ENCODE data around the gene KLHL7.
"Not testable (repeated sequence)": the region's sequence is repeated elsewhere in the genome, so short reads cannot be mapped to it uniquely, and the experiment has no call there.

KLHL7 gene

GRCh38 chr7:23108995-23109394, 3.4 kb downstream of the KLHL7 start:
- DNase-seq (ENCODE audit: low read depth): no peak

DNA sequence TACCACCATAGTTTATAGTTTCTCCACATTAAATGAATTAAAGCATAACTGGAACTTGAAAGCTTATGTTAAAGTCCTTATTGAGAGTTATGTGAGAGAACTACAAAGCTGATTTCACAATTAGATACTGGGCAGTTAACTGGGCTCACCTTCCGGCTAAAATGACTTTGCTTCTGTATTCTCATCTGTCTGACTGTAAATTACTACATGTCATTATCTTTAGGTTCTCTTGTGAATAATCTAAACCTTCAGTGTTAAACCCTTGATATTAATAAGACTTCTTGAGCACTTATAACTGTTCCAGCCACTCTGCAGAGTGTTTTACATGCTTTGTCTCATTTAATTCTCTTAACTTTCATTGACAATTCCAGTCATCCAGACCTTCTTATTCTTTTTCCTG, 3.9 kb downstream of the KLHL7 start:
- no peak for DNase-seq (ENCODE audit: low read depth)

DNA sequence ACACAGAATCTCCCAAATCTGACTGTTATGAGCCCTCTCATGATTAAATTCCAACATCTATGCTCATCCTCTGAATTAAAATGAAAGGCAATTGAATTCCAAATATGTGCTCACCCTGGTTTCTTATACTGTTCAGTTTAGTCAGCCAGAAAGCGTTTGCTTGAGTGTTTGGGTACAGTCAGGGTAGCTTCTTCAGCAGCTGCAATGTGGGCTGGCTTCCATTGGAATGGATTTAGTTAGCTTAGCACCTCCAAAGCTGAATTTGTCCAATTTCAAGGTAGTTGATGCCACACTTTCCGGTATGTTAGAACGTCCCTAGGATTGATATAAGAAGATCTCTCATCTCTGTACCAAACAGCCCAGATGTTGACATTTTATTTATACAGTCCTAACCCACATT, 9.3 kb downstream of the KLHL7 start:
- no peak for DNase-seq (ENCODE audit: low read depth)

GRCh38 chr7:23115991-23116390, 10.4 kb downstream of the KLHL7 start:
- no peak for DNase-seq (ENCODE audit: low read depth)

DNA sequence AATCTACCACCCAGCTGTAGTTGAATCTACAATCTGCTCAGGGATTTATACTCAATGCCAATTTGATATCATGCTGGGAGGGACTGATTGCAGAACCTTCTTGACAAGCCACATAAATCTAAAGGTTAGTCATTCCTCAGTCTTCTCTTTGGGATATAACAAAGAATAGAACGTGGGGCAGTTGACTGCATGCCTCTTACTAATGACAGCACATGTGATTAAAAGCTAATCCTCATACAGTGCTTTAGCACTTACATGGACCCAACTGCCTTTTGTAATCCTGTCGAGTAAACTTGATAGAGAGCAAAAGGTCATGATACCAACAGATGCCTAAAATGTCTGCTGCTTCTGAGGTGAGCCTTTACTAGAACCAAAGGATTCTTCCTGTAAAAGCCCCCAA, 12.3 kb downstream of the KLHL7 start:
- no peak for DNase-seq (ENCODE audit: low read depth)

- DNase-seq (ENCODE audit: low read depth): no peak
Measured at GRCh38 chr7:23120106-23120505, 14.5 kb downstream of the KLHL7 start.

DNA sequence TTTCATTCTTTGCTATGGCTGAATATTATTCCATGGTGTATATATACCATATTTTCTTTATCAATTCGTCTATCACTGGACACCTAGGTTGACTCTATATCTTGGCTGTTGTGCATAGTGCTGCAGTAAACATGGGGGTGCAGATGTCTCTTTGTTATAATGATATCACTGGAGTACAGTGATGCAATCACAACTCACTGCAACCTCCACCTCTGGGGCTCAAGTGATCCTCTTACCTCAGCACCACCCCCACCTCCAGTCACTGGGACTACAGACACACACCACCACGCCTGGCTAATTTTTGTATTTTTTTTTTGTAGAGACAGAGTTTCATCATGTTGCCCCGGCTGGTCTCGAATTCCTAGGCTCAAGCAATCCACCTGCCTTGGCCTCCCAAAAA, 15.6 kb downstream of the KLHL7 start:
- DNase-seq (ENCODE audit: low read depth): no peak

DNA sequence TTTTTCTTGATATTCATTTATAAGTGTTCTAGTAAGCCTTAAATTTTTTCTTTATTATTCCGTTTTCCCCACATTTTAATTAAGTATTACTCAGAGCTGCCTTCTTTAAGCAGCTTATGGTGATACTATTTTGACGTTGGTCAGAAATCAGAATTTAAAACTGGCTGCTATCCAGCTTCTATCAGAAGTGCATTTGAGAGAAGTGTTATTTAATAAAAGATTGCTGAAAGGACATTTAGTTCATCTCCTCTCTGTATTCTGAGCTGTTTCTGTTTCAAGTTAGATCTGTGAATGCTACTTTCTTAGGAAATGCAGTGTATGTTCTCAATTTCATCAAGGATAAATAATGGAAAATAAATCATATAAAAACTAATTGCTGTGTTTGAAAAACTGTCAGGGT, 17.4 kb downstream of the KLHL7 start:
- no peak for DNase-seq (ENCODE audit: low read depth)

DNA sequence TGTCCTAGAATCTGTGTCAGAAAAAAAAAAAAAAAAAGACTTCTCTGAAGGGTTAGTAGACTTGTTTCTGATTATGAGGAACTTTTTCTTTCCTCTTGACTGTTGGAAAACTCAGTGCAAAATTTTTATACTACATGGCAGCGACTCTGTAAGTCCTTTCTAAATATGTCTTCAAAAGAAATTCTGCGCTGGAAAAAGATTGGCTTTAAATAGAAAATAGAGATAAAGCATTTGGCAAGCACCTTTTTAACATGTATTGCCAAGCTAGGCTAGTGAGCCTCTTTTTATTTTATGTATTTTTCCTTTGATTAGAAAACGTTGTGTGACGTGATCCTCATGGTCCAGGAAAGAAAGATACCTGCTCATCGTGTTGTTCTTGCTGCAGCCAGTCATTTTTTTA, 17.9 kb downstream of the KLHL7 start:
- no peak for DNase-seq (ENCODE audit: low read depth)

- DNase-seq (ENCODE audit: low read depth): no peak
Measured at GRCh38 chr7:23129036-23129435, 23.5 kb downstream of the KLHL7 start.

- not testable (repeated sequence) for DNase-seq (ENCODE audit: low read depth)
Measured at GRCh38 chr7:23131799-23132198, 26.2 kb downstream of the KLHL7 start.

DNA sequence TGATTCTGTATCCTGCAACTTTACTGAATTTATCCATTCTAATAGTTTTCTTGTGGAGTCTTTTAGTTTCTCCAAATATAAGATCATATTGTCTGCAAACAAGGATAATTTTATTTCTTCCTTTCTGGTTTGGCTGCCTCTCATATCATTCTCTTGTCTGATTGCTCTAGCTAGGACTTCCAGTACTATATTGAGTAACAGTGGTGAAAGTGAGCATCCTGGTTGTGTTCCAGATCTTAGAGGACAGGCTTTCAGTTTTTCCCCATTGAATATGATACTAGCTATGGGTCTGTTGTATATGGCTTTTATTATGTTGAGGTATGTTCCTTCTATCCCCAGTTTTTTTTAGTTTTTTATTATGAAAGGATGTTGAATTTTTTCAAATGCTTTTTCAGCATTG, 28.2 kb downstream of the KLHL7 start:
- DNase-seq (ENCODE audit: low read depth): no peak

DNA sequence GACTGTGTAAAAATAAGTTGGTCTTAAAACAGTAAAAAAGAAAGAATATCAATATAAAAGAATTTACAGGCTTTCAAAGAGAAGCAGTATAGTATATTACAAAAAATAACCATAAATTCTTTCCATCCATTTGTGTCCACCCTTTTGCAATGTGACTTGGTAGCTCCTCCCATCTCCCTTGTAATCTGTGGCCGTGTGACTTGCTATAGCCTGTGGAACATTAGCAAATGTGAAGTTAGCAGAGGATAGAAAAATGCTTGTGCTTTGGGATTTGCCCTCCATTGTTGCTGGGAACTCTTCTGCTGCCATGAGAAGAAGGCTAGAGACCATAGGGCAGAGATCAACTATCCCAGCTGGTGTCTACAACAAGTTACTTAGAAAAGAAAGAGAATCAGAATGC, 30.2 kb downstream of the KLHL7 start:
- DNase-seq (ENCODE audit: low read depth): no peak

- DNase-seq (ENCODE audit: low read depth): no peak
Measured at GRCh38 chr7:23136216-23136615, 30.6 kb downstream of the KLHL7 start.

GRCh38 chr7:23157679-23158078, 52.1 kb downstream of the KLHL7 start:
- no peak for DNase-seq (ENCODE audit: low read depth)

DNA sequence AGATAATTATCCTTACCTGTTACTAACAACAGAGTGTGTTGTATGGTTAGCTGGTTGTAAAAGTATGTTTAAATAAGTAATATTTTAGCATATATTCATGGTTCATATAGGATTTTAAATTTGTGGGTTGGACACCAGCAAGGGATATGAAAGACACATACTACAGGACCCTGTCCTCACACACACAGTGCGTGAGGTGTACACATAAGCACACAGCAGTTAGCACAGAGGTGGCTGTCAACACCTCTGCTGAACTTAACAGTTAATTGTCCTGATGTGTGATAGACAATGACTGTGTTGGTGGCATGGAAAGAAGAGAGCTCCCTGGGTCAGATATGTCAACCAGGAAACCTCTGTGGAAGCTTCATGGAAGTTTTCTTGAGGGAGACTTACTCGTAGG, 53.0 kb downstream of the KLHL7 start:
- no peak for DNase-seq (ENCODE audit: low read depth)

GRCh38 chr7:23161482-23161881, 55.9 kb downstream of the KLHL7 start:
- no peak for DNase-seq (ENCODE audit: low read depth)

DNA sequence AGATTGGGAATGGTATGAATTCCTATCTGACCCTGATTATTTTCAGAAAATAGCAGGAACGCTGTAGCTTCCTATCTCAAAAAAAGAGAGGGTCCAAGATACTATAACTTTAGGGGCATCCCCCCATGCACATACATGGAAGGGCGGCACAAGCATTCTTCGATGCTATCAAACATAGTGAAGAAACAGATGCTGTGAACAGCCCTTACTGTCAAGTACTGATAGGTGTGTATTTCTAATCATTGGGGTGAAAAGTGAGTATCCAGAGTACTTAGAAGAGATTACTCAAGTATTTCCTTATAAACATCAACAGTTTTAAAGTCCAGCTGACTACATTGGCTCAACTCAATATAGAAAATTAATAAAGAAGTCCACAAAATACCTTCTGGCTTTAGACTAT, 59.3 kb downstream of the KLHL7 start:
- DNase-seq (ENCODE audit: low read depth): no peak

- DNase-seq (ENCODE audit: low read depth): no peak
Measured at GRCh38 chr7:23165316-23165715, 59.7 kb downstream of the KLHL7 start.

- DNase-seq (ENCODE audit: low read depth): no peak
Measured at GRCh38 chr7:23167691-23168090, 62.1 kb downstream of the KLHL7 start.

DNA sequence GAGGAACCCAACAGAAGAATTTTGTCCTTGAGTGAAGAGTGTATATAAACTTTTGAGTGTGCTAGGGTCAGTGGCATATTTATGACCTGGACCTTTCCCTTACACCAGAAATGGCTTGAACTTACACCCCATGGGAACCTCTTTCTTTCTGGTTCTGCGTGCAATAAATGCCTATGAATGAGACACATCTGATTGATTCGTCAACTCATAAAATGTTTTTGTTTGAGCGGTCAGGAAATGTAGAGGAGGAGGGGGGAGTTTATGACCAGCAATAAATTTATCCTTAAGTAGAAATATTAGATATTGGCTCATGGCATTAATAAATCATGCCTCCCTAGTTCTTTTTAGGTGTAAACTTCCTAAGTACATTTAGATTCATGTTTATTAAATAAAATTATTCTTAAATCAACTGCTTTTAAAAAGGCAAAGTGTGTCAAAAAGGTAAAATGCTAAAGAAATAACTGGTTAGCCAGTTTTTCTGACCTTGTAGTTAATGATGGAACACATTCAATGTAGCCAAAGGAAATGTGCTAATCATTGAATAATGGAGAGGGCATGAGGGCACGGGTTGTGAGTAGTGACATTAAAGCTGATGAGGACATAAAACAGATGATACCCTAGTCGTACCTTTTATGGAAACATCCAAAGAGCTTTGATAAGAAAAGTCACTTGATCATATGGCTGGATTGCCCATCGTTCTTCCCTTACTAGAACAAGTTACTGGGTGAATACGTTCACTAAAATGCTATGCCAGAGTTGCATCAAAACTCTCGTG, 62.7 kb downstream of the KLHL7 start:
- no peak for DNase-seq (ENCODE audit: low read depth)

GRCh38 chr7:23175938-23176337, 70.4 kb downstream of the KLHL7 start:
- DNase-seq (ENCODE audit: low read depth): no peak

DNA sequence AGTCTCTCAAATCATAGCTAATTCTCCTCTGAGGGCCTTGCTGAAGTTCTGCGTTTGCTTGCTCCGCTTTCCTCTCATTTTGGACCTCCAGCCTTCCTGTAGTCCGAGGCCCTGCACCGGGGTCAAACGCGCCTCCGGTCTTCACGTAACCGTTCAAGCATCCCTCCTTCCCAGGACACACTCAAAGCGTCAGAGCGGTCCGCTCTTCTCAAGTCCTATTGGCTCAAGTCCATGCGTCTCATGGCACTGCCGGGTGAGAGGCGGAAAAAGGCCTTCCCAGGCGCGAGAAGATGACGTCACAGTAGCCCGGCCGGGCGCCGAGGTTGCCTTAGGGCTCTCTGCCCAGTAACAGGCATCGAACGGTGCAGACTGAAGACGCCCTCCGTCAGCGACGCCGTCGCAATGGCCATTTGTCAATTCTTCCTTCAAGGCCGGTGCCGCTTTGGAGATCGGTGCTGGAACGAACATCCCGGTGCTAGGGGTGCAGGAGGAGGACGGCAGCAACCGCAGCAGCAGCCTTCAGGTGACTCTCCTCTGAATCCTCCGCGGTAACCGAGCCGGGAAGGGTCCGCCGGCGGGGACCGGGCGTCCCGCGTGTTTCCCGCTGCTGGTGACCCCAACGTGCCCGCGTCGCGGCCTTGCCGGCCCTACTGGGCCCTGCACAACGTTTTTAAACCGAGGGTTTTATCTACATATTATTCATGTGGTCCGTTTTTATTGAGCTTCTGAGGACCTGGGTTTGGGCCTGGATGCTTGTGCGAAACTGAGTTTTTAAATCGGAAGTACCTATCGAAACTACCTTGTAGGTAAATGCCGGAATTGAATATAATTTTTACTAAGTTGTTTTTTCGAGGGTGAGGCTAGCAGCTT, 76.3 kb downstream of the KLHL7 start, which contains the start of gene NUP42:
TSS of gene NUP42 (plus strand) at position 365 of the 870 bp plus-strand sequence. CDS start at position 403, 38 bp downstream.
- DNase-seq (ENCODE audit: low read depth): peak; percentile 92
